ENCODE results near the gene CARD19.

CARD19 gene

DNA sequence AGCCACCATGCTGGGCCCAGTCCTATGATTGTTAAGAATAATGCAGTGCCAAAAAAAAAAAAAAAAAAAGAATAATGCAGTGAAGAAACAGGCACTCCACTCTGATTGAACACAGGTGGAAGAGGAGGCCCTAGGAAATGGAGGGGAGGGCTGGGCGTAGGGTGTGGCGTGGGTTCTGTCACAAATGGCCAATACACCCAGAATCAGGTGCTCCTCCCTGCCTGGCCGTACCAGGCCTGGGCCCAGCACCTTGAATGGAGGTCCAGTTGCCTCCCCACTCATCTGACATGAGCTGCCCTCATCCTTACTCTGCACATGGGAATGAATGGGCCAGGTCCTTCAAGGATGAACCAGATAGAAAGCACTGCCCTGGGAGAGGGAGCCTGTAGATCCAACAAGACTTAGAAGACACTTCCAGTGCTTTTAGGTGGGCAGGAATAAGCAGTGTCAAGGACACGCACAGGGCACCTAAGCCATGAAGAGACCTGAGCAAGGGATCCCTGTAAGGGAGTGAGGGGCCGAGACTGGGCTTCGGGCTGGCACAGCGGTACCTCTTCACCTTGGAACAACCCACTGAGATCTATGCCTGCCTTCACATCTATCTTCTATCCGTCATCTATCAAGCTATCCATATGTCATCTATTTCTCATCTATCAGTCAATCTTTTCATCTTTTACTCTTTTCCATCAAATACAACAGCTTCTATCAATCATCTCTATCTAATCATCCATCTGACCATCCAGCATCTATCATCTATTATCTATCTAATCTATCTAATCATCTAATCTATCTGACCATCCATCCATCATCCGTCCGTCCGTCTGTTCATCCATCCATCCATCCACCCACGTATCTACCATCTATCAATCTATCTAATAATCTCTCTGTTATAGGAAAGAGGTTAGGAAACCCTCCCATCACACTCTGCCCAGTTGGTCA is 22.2 kb downstream of the CARD19 start:
- no peak for DNase-seq (ENCODE audit: low read depth in 2 of 3, low spot score in 1 of 3)

DNA sequence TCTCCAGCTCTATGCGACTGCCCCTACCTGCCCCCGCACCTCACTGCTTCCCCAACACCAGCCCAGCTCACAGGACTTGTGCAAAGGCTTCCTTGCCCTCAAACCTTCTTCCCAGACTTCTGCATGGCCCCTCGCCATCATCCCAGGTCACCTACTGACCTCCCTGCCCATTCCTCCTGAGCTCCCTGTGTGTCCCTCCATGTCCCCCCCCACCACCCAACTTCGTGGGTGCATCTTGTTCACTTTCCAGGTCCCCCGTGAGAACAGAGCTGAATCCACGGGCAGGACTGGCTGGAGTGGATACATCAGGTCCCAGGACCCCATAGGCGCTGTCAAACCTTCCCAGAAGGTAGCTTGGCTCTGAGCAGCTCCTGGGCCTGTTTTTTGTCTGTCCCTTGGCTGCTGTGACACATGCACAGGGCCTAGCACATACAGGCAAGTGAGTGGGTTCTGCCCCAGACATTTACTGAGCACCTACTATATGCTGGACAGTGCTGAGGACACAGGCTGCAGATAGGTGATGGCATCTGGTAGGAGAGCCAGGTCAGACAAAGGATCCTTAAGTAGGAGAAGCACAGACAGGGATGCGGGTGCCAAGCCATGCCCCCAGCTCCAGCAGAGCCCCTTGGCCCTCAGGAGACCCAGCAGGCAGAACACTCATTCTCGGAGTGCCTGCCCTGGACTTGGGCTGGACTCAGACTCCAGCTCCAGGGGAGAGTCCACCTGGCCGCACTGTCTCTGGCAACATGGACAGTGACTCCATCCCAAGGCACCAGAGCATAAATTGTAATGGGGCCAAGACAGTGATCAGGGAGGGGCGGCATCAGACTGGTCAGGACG is 23.1 kb downstream of the CARD19 start:
- DNase-seq (ENCODE audit: low read depth in 2 of 3, low spot score in 1 of 3) = no peak

DNA sequence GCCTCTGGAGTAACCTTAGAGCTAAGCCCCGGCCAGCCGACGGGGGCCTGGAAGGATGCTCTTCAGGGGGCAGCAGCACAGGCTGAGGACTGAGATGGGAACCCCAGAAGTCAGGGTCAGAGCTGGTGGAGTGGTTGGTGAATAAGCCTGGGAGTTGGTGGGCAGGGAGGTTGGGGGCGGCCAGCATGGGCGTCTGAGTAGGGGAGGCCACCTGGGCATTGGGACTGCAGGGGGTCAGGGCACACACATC is 23.6 kb downstream of the CARD19 start:
- no peak for DNase-seq (ENCODE audit: low read depth in 2 of 3, low spot score in 1 of 3)

DNA sequence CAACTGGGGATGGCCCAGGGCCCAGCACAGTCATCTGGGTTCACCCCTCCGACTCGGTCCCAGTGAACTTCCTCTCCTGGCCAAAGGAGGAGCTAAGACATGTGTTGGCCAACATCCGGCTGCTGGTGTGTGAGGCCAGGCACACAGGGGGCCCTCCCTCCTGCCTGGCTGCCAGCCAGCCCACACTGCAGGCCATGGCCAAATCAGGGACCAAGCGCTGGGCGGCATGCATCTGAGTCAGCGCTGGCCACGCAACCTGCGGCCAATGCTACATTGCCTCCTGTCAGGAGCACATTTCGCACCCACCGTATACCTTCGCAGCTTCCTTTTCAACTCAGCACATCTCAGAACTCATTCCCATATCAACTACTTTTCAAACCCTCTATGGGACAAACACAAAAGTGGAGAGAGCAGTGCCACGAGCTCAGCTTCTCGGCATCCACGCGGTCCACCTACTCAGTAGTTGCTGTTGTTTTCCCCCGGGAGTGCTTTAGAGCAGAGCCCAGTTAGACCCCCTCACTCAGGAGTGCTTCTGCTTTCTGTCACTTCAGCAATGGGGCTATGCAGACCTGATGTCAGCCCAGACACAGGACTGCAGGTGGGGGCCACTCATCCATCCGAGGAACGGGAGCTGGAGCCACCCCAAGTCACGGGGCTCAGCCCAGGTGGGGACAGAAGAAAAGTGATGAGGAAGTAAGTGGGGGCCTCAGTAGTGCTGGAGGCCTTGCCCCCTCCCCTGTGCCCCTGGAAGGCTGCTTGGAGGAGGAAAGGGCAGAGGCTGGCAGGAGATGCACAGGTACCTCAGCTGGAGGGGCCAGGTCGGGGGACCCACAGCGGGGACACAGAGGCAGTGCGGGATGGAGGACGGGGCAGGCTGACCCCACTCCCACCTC is 24.2 kb downstream of the CARD19 start:
- DNase-seq (ENCODE audit: low read depth in 2 of 3, low spot score in 1 of 3) = no peak

- DNase-seq (ENCODE audit: low read depth in 2 of 3, low spot score in 1 of 3) = no peak
These were observed 24.9 kb downstream of the CARD19 start for GRCh38 chr9:93120846-93121315.

- no peak for DNase-seq (ENCODE audit: low read depth in 2 of 3, low spot score in 1 of 3)
These were observed 25.6 kb downstream of the CARD19 start for GRCh38 chr9:93121316-93122241.

DNA sequence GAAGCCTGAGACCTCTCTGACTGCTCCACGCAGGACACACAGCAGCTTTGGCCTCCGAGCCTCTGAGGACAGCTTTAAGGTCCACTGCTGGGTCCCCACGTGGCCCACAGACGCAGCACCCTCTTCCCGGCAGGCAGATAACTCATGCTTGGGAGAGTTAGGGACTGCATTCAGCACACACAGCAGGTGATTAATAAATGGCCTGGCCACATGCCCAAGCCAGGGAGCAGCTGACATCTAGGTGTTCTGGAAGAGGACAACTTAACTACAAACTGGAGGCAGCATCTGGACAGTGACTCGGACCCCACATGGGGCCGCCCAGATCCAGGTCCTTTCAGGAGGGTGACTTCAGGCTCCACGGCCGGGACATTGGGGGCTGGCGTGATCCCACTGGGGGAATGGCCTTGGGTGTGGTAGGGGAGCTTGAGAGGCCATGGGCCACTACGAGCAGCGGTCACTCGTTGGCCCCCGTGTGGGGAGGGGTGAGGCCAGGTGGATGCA is 26.8 kb downstream of the CARD19 start:
- DNase-seq (ENCODE audit: low read depth in 2 of 3, low spot score in 1 of 3) = no peak

DNA sequence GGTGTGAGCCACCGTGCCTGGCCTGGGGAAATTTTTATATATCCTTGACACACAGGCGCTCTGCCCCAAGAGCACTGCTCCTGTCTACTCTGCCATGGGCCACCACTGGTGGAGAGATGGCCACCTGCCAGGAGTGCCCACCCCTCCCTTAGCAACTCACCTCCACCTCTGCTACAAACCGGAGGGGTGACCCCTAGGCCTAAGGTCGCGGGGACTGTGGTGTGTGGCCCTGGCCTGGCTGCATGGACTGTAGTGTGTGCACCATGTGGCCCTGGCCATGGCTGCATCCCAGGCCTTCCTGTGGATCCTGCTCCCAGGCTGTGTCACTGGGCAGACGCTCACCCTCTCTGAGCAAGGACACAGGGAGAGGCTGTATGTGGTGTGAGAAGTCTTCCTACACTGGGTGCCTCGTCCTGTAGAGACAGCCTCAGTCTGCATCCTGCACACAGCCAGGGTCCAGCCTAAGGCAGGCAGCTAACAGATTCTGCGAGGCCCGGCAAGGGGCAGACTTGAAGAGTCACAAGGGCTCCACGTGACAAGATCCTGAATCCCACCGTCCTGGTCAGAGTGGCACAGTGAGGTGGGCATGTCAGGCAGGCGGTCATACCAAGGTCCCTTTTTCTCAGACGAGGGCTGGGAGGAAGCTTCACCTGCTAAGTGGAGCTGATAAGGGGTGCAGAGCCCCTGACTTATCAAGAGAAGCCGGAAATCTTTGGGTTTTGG is 27.7 kb downstream of the CARD19 start:
- DNase-seq (ENCODE audit: low read depth in 2 of 3, low spot score in 1 of 3) = no peak

DNA sequence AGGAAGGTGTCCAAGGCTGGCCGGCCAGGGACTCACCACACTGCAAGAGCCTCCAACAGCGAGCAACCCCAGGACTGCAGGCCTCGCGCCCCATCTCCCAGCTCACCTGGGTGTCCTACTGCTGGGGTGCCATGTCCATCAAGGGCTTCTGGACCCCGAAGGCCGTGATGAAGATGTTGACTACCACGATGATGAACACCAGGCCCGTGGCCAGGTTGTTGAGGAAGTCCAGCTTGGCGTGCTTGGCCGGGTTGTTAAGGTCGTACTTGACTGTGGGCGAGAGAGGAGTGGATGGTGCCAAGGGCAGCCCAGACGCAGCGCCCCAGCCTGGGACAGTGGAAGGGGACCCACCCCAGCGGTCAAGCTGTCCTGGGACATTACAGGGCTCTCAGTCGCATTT is 28.8 kb downstream of the CARD19 start:
- DNase-seq (ENCODE audit: low read depth in 2 of 3, low spot score in 1 of 3) = no peak

GRCh38 chr9:93125331-93125894 is 29.4 kb downstream of the CARD19 start:
- DNase-seq (ENCODE audit: low read depth in 2 of 3, low spot score in 1 of 3) = no peak

GRCh38 chr9:93126151-93126781 is 30.2 kb downstream of the CARD19 start:
- no peak for DNase-seq (ENCODE audit: low read depth in 2 of 3, low spot score in 1 of 3)

DNA sequence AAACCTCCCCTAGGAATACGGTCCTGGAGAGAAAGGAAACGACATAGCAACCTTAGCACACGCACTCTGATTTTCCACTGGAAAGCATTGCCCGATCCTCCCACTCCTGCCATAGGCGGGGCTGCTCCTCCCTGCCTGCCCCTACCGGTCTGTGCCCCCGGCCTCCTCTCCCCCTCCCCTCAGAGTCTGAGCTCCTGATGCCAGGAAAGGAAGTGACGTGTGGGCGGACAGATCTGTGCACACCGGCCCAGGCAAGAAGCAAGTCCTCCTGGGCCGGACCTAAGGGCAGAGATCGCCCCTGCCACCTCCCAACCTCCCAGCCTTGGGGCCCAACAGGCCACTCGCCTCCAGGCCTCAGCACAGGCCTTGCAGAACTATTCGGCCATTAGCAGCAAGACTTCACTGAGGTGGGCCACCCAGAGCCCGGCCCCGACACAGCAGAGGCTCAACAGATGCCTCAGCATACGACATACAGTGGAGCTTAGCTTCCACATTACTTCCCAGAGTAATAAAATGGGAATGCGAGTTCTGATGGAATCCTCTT is 30.9 kb downstream of the CARD19 start:
- no peak for DNase-seq (ENCODE audit: low read depth in 2 of 3, low spot score in 1 of 3)

DNA sequence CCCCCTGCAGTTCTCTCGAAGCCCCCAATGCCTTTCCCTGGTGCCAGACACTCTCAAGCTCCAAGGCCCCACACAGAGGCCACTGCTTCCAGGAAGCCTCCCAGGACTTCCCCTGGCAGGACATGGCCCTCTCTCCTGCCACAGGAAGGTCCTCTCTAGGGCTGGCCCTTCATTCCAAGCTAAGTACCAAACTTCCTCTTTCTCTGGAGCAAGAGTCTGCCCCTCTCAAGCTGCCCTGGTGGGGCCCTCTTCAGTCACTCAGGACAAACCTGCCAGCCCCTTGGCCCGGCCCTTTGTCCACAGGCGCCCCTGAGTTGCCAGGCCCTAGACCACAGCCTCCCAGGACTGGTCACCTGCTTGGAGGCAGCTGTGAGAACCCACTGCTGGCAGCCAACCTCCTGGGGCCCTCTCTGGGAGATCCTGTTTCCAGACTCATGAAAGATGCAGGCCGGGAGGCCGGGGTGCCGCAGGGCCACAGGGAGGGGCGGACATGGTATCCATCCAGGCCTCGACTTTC is 31.4 kb downstream of the CARD19 start:
- DNase-seq (ENCODE audit: low read depth in 2 of 3, low spot score in 1 of 3) = no peak

DNA sequence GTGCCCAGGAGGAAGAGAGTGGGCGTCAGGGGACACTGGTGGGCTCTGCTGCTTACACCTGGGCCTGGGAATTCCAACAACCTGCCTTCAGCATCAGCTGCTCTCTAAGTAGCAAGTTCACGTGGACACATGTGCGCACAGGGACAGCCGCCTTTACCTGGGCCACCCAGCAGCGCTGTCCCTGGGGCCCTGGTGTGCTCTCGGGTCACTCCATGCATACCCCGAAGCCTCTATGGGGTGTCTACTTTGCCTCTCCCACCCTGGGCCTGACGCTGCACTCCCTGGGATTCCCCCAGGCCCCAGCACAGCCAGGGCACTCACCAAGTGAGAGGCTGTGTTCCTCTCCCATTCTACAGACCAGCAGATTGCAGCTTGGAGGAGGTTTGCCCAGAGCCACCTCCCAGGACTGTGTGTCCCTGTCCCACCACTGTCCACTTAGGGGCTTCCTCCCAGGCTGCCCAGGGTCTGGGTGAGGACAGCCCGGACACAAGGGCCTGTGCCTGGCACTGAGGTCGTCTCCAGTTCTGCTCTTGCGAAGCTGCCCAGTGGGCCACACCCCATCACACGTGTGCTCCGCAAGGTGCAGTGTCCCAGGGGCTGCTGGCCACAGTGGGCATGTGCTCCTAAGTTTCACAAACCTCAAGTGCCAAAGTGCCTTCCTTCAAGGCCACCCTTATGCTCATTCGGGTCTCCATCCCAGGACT is 32.1 kb downstream of the CARD19 start:
- DNase-seq (ENCODE audit: low read depth in 2 of 3, low spot score in 1 of 3) = no peak

DNA sequence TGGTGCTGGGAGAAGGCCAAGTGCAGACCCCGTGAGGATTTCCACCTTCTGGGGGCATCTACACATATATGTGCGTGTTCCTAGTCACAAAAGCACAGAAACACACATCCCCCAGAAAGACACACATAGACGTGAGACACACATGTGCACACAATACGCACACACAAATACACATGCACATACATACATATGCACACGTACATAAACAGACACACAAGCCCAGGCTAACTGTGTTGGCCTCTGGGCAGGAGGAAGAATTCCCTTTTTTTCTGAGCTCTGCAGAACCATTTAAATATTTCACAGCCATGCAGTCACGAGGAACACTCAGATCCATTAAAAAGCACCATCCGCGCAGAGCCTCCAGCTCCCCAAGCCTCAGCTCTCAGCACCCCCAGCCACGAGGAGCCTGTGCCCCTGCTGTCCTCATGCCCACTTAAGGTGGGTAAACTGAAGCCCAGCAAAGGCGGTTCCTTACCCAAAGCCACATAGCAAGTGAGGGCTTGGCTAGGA is 32.8 kb downstream of the CARD19 start:
- DNase-seq (ENCODE audit: low read depth in 2 of 3, low spot score in 1 of 3) = no peak

DNA sequence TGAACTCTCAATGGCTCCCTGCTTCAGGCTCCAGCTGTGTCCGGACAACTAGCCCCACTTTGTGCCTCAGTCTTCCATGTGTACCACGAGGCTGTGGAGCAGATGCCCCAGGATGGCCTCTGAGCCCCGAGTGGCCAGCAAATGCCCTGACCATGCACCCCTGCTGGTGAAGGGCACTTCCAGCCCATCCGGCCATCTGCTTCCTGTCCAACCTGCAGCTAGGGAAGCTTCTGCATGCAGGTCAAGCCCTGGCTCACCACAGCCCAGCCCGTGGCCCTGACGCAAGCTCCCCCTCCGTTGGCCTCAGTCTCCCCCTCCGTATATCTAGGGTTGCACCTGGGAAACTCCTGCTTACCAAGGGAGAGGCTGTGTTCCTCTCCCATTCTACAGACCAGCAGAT is 33.3 kb downstream of the CARD19 start:
- DNase-seq (ENCODE audit: low read depth in 2 of 3, low spot score in 1 of 3) = no peak

Measured in stimulated activated CD4-positive, alpha-beta T cell treated with anti-CD3 and anti-CD28 coated beads, Interleukin-12 subunit alpha, Interleukin-12 subunit beta, amount 100 ng/mL, for 48 hours (primary cell).